A549 (cell line): ENCODE results near the gene SYNPR. TPM values are rescaled to one million over a fixed set of nuclear protein-coding genes. Genes with fewer than 3 reads are reported as not detected.

Source experiments
- ATAC-seq, 2 experiments: fragments of 200-7000 bp in 1 of 2; fragments of >200 bp in 1 of 2; cut with Nextera tagmentation in 1 of 2; cut with Tn5 transposase in 1 of 2; 3 replicates each; pipeline versions ENCODE4 v1.8.0 to v1.9.1; 2018 to 2020; ENCODE audit warnings: mild to moderate bottlenecking in 1 of 2, moderate library complexity in 1 of 2
- CTCF ChIA-PET: fragments of 300-600 bp; sonication (Branson Sonifier 250); formaldehyde crosslinking; extraction: SDS; loops from one replicate; lab custom pipeline; 2021; ENCODE audit warnings: antibody characterized with exemption, inconsistent platforms; lab: Yijun Ruan, JAX
- POLR2A ChIA-PET: fragments of 350-600 bp; formaldehyde crosslinking; extraction: SDS; loops from one replicate; lab custom pipeline; 2021; ENCODE audit warnings: antibody characterized with exemption, inconsistent platforms; lab: Yijun Ruan, JAX
- DNase-seq, 2 experiments: peaks; one replicate each; pipeline versions ENCODE4 v3.0.0 to v3.0.0-alpha.2; 2011 to 2016; ENCODE audit warnings: low read depth in 1 of 2, low spot score in 1 of 2
- FAIRE-seq: peaks from 2 replicates; lab custom pipeline; 2011; peaks lifted over from hg19 to GRCh38; lab: Jason Lieb, UNC
- H3K27ac ChIP-seq, 2 experiments: fragments of >200 bp; sonication (Bioruptor Twin); formaldehyde crosslinking; 3 replicates each; pipeline ENCODE4 v1.5.1; 2016 to 2017
- H3K4me1 ChIP-seq: fragments of >200 bp; sonication (Bioruptor Twin); formaldehyde crosslinking; 3 replicates; pipeline ENCODE4 v1.6.1; 2016
- H3K4me2 ChIP-seq: fragments of >200 bp; sonication (Bioruptor Twin); formaldehyde crosslinking; 3 replicates; pipeline ENCODE4 v1.6.1; 2016
- H3K4me3 ChIP-seq: fragments of >200 bp; sonication (Bioruptor Twin); formaldehyde crosslinking; 3 replicates; pipeline ENCODE4 v1.5.1; 2016
- H3K9me3 ChIP-seq: fragments of >200 bp; sonication (Bioruptor Twin); formaldehyde crosslinking; 3 replicates; pipeline ENCODE4 v1.6.1; 2016
- CBX2 ChIP-seq: fragments of 200-600 bp; sonication (generic); IDR thresholded peaks from 2 replicates; pipeline ENCODE4 v1.6.1; 2016; ENCODE audit warnings: low read depth, mild to moderate bottlenecking, borderline replicate concordance
- CBX8 ChIP-seq: fragments of 200-600 bp; sonication (generic); IDR thresholded peaks from 2 replicates; pipeline ENCODE4 v1.6.1; 2016
- CEBPB ChIP-seq, 2 experiments: fragments of >200 bp in 1 of 2; sonication (Bioruptor Twin) in 1 of 2; formaldehyde crosslinking in 1 of 2; IDR thresholded peaks; 2 replicates each; pipeline ENCODE4 v1.6.1; 2012 to 2016
- CHD2 ChIP-seq: fragments of 150-350 bp; IDR thresholded peaks from 2 replicates; pipeline ENCODE4 v1.6.1; 2014; ENCODE audit warnings: low read length; ENCODE audit not compliant: partially characterized antibody
- EHMT2 ChIP-seq: fragments of 200-600 bp; sonication (generic); IDR thresholded peaks from 2 replicates; pipeline ENCODE4 v1.6.1; 2016; ENCODE audit warnings: antibody characterized with exemption, low read depth, mild to moderate bottlenecking, moderate library complexity
- ESRRA ChIP-seq: fragments of 150-350 bp; IDR thresholded peaks from 2 replicates; pipeline ENCODE4 v1.6.1; 2014; ENCODE audit warnings: mild to moderate bottlenecking, low read length, borderline replicate concordance
- FOSB ChIP-seq: fragments of 250-450 bp; sonication (Bioruptor Pico); IDR thresholded peaks from 2 replicates; pipeline ENCODE4 v1.5.0; 2020; ENCODE audit warnings: mild to moderate bottlenecking, moderate library complexity
- FOSL2 ChIP-seq, 2 experiments: fragments of 450-650 bp in 1 of 2; fragments of >200 bp in 1 of 2; sonication (Bioruptor Twin) in 1 of 2; formaldehyde crosslinking; IDR thresholded peaks; 2 replicates each; pipeline versions ENCODE4 v1.5.0 to v1.6.1; 2016 to 2020; ENCODE audit warnings: mild to moderate bottlenecking in 1 of 2, moderate library complexity in 1 of 2
- GATA3 ChIP-seq: IDR thresholded peaks from 2 replicates; pipeline ENCODE4 v1.6.1; 2012; ENCODE audit warnings: borderline replicate concordance
- HDAC2 ChIP-seq: fragments of 200-600 bp; sonication (generic); IDR thresholded peaks from 2 replicates; pipeline ENCODE4 v1.6.1; 2016
- HEYL ChIP-seq: fragments of 250-450 bp; sonication (Bioruptor Pico); IDR thresholded peaks from 2 replicates; pipeline ENCODE4 v1.8.0; 2021; ENCODE audit warnings: mild to moderate bottlenecking, moderate library complexity
- HOXB13 ChIP-seq: fragments of 250-450 bp; sonication (Bioruptor Pico); IDR thresholded peaks from 2 replicates; pipeline ENCODE4 v1.5.0; 2020; ENCODE audit warnings: low read depth, mild to moderate bottlenecking, moderate library complexity
- JUN ChIP-seq, 2 experiments: fragments of >200 bp; sonication (Bioruptor Twin); formaldehyde crosslinking; IDR thresholded peaks; 2 replicates in 1 of 2; 3 replicates in 1 of 2; pipeline ENCODE4 v1.6.1; 2016 to 2017
- JUNB ChIP-seq: fragments of >200 bp; sonication (Bioruptor Twin); formaldehyde crosslinking; IDR thresholded peaks from 2 replicates; pipeline ENCODE4 v1.6.1; 2016
- KDM1A ChIP-seq: fragments of 200-600 bp; sonication (generic); IDR thresholded peaks from 2 replicates; pipeline ENCODE4 v1.6.1; 2016; ENCODE audit warnings: low read depth, mild to moderate bottlenecking
- KDM5A ChIP-seq: fragments of 200-600 bp; sonication (generic); IDR thresholded peaks from 2 replicates; pipeline ENCODE4 v1.6.1; 2016; ENCODE audit warnings: antibody characterized with exemption, mild to moderate bottlenecking
- MAFK ChIP-seq: fragments of 450-650 bp; IDR thresholded peaks from 2 replicates; pipeline ENCODE4 v1.6.1; 2014; ENCODE audit not compliant: partially characterized antibody
- NFE2L2 ChIP-seq: fragments of 150-350 bp; conservative IDR thresholded peaks from 2 replicates; pipeline ENCODE4 v1.6.1; 2014; ENCODE audit warnings: low read length
- NR3C1 ChIP-seq: fragments of >200 bp; sonication (Bioruptor Twin); formaldehyde crosslinking; IDR thresholded peaks from 3 replicates; pipeline ENCODE4 v1.6.1; 2017
- RAD21 ChIP-seq, 2 experiments: fragments of >200 bp in 1 of 2; sonication (Bioruptor Twin) in 1 of 2; formaldehyde crosslinking in 1 of 2; IDR thresholded peaks in 1 of 2; conservative IDR thresholded peaks in 1 of 2; 2 replicates in 1 of 2; 3 replicates in 1 of 2; pipeline ENCODE4 v1.6.1; 2012 to 2018; ENCODE audit warnings: inconsistent platforms in 1 of 2
- RARB ChIP-seq: fragments of 250-450 bp; sonication (Bioruptor Pico); IDR thresholded peaks from 2 replicates; pipeline ENCODE4 v1.8.0; 2021; ENCODE audit warnings: mild to moderate bottlenecking, moderate library complexity
- SMC3 ChIP-seq: fragments of >200 bp; sonication (Bioruptor Twin); formaldehyde crosslinking; IDR thresholded peaks from 3 replicates; pipeline ENCODE4 v1.6.1; 2018; ENCODE audit warnings: inconsistent platforms
- SREBF2 ChIP-seq: fragments of 450-650 bp; IDR thresholded peaks from 2 replicates; pipeline ENCODE4 v1.6.1; 2014; ENCODE audit warnings: mild to moderate bottlenecking, moderate library complexity
- TFCP2L1 ChIP-seq: fragments of 250-450 bp; sonication (Bioruptor Pico); IDR thresholded peaks from 2 replicates; pipeline ENCODE4 v1.5.0; 2021; ENCODE audit warnings: mild to moderate bottlenecking
- TP53 ChIP-seq: fragments of 250-450 bp; sonication (Bioruptor Pico); IDR thresholded peaks from 2 replicates; pipeline ENCODE4 v1.5.0; 2021; ENCODE audit warnings: mild to moderate bottlenecking, moderate library complexity
- ZC3H11A ChIP-seq: fragments of 450-650 bp; IDR thresholded peaks from 2 replicates; pipeline ENCODE4 v1.6.1; 2014; ENCODE audit warnings: antibody characterized with exemption, mild to moderate bottlenecking
- ZFP36 ChIP-seq: fragments of 450-650 bp; IDR thresholded peaks from 2 replicates; pipeline ENCODE4 v1.6.1; 2014; ENCODE audit warnings: borderline replicate concordance; ENCODE audit not compliant: partially characterized antibody
- ZSCAN20 ChIP-seq: fragments of 250-450 bp; sonication (Bioruptor Pico); IDR thresholded peaks from 2 replicates; pipeline ENCODE4 v1.8.0; 2022; ENCODE audit warnings: mild to moderate bottlenecking, moderate library complexity
- WGBS: methylation state at CpG from one replicate; pipeline ENCODE4 v1.1.6; 2017; ENCODE audit errors: missing lambda C conversion rate; 5-methylcytosine and 5-hydroxymethylcytosine counted together
- polyA plus RNA-seq, 4 experiments: library from polyadenylated mRNA; depleted of rRNA in 3 of 4; stranded (reverse); fragments of >200 nt; fragmentation: RNase III in 1 of 4; extraction: RNeasy Plus Mini Kit Qiagen cat#74134 plus additional on column Dnase treatment in 1 of 4; gene quantifications; 2 replicates in 3 of 4; 3 replicates in 1 of 4; pipeline ENCODE4 v1.2.3, GENCODE V29; 2011 to 2017
- TF ChIP-seq, protein P1 (sequence below): fragments of 200-600 bp; sonication (generic); IDR thresholded peaks from 2 replicates; pipeline ENCODE4 v1.6.1; 2016; ENCODE audit warnings: antibody characterized with exemption, mild to moderate bottlenecking, moderate library complexity

SYNPR gene
- polyA plus RNA-seq, 2 of the 4 experiments (the other 2 are of a cell fraction): not detected

DNA sequence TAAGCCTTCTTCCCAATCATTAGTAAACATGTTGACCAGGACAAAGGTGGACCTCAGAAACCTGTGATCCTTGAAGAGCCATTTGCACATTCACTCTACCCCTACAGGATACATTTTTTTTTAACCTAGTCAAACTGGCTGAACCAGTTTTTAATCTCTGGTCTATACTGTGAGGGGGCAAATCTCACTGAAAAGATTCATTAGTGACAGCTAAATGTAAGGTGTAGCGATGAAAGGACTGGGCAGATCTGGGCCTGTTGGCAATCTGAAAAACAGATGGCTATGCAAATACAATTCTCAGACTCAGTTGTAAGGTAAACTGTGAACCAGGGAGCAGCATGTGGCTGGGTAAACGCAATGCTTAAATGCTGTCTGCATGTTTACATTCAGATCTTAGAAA, 298.7 kb downstream of the SYNPR start:
- TF ChIP-seq HEYL (CRISPR knock-in tag) (no peak), CEBPB (IDR thresholded peaks at IDR 0.05) (no peak), NFE2L2 (no peak), ZC3H11A (no peak), EHMT2 (no peak), NR3C1 (no peak), JUN (IDR thresholded peaks at IDR 0.05) (no peak), MAFK (no peak), TP53 (CRISPR knock-in tag) (no peak), ESRRA (no peak), RARB (CRISPR knock-in tag) (no peak), RAD21 (conservative IDR thresholded peaks at IDR 0.05 in 1 of 2, IDR thresholded peaks at IDR 0.05 in 1 of 2) (no peak), KDM5A (no peak)
- TF ChIP-seq, protein P1, sequence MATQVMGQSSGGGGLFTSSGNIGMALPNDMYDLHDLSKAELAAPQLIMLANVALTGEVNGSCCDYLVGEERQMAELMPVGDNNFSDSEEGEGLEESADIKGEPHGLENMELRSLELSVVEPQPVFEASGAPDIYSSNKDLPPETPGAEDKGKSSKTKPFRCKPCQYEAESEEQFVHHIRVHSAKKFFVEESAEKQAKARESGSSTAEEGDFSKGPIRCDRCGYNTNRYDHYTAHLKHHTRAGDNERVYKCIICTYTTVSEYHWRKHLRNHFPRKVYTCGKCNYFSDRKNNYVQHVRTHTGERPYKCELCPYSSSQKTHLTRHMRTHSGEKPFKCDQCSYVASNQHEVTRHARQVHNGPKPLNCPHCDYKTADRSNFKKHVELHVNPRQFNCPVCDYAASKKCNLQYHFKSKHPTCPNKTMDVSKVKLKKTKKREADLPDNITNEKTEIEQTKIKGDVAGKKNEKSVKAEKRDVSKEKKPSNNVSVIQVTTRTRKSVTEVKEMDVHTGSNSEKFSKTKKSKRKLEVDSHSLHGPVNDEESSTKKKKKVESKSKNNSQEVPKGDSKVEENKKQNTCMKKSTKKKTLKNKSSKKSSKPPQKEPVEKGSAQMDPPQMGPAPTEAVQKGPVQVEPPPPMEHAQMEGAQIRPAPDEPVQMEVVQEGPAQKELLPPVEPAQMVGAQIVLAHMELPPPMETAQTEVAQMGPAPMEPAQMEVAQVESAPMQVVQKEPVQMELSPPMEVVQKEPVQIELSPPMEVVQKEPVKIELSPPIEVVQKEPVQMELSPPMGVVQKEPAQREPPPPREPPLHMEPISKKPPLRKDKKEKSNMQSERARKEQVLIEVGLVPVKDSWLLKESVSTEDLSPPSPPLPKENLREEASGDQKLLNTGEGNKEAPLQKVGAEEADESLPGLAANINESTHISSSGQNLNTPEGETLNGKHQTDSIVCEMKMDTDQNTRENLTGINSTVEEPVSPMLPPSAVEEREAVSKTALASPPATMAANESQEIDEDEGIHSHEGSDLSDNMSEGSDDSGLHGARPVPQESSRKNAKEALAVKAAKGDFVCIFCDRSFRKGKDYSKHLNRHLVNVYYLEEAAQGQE: no peak
- H3K27ac ChIP-seq: no peak overlapping the region
- no peak overlapping the region for H3K4me2 ChIP-seq
- ChIA-PET CTCF (no interaction called here), POLR2A (no interaction called here)
- H3K4me3 ChIP-seq: no peak overlapping the region
- ATAC-seq: no peak
- H3K4me1 ChIP-seq: no peaks in the 10 kb centered on the region
- no peak for FAIRE-seq
- no peaks in the 10 kb centered on the region for H3K9me3 ChIP-seq
- DNase-seq: no peak
- 21% methylated on average over 2 of the region's 2 CpGs for WGBS

DNA sequence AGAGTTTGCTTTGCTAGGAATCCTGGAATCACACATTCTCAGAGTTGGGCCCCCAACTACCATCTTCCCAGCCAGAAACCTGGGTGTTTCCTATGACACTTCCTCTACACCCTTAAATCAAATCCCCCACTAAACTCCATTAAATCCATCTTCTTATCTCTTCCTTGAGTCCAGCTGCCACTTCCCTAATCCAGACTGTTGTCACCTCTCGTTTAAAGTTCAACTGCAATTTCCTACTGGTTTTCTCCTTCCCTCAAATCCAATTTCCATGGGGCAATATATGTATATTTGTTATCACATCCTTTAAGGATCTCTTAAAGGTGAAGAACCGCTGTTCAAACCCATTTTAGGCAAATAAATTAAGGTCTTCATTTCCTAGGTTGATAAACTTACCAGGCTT, 300.8 kb downstream of the SYNPR start:
- WGBS: 0% methylated on average over 2 of the region's 2 CpGs
- CTCF ChIA-PET: no interaction called here
- POLR2A ChIA-PET: no interaction called here
- no peak for ATAC-seq
- TF ChIP-seq SMC3: no peak
- no peak for TF ChIP-seq ZSCAN20 (CRISPR knock-in tag)
- no peak for TF ChIP-seq ZC3H11A
- no peak for TF ChIP-seq CHD2
- TF ChIP-seq TFCP2L1 (CRISPR knock-in tag): no peak
- TF ChIP-seq RAD21 (conservative IDR thresholded peaks at IDR 0.05 in 1 of 2, IDR thresholded peaks at IDR 0.05 in 1 of 2): no peak
- no peak for TF ChIP-seq HOXB13 (CRISPR knock-in tag)
- no peak for TF ChIP-seq SREBF2
- no peak for TF ChIP-seq FOSB
- TF ChIP-seq HDAC2: no peak
- no peak for TF ChIP-seq CEBPB (IDR thresholded peaks at IDR 0.05)
- no peak for TF ChIP-seq GATA3
- DNase-seq: no peak
- Histone ChIP-seq H3K27ac (no peak overlapping the region), H3K9me3 (no peaks in the 10 kb centered on the region), H3K4me3 (no peak overlapping the region), H3K4me2 (no peak overlapping the region), H3K4me1 (no peaks in the 10 kb centered on the region)
- FAIRE-seq: no peak

DNA sequence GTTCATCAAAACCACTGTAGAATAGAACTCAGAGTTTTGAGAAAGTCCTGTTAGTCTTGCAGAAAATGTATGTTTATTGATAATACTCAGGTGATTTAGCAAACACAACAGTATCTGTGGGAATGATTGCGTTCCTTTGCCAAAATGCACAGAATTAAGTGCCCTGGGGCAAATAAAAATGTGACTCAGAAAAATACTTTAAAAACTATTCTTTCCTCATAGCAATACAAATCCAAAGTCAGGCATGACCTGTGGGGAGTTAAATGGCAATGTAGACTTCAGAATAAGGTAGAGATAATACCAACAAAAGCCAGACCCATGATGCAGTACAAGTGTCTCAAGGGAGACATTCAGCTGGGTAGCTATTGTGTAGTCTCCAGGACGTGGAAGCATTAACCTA, 302.0 kb downstream of the SYNPR start:
- WGBS: 3% methylated on average over 2 of the region's 2 CpGs
- DNase-seq (no peak), FAIRE-seq (no peak), ATAC-seq (no peak)
- Histone ChIP-seq H3K4me3 (no peak overlapping the region), H3K4me2 (no peak overlapping the region), H3K27ac (no peak overlapping the region), H3K9me3 (no peaks in the 10 kb centered on the region), H3K4me1 (no peaks in the 10 kb centered on the region)
- ChIA-PET POLR2A (no interaction called here), CTCF (no interaction called here)
- TF ChIP-seq JUNB (no peak), HOXB13 (CRISPR knock-in tag) (no peak), TFCP2L1 (CRISPR knock-in tag) (no peak), ZFP36 (no peak), KDM5A (no peak), KDM1A (no peak), CBX2 (no peak), RAD21 (conservative IDR thresholded peaks at IDR 0.05 in 1 of 2, IDR thresholded peaks at IDR 0.05 in 1 of 2) (no peak), FOSL2 (IDR thresholded peaks at IDR 0.05) (no peak), FOSL2 (CRISPR knock-in tag; IDR thresholded peaks at IDR 0.05) (no peak), CBX8 (no peak)
- TF ChIP-seq, protein P1: no peak
